ENCODE results near the gene AIG1.

GRCh38 chr6:143252961-143253360 is 192.3 kb downstream of the AIG1 start:
- TF ChIP-seq CTCF (IDR thresholded peaks at IDR 0.05) (no peak), POLR2A (IDR thresholded peaks at IDR 0.05) (no peak), POLR2AphosphoS5 (IDR thresholded peaks at IDR 0.05) (no peak)
